Neural progenitor cell (in vitro differentiated cells): ENCODE results near the gene R3HDM1. TPM values are rescaled to one million over a fixed set of nuclear protein-coding genes. Genes with fewer than 3 reads are reported as not detected.

ENCODE experiments used
- DNase-seq: peaks from one replicate; pipeline ENCODE4 v3.0.0-alpha.2; 2016; ENCODE audit warnings: low spot score
- H2AFZ ChIP-seq: fragments of 200-600 bp; sonication (generic); replicated peaks from 2 replicates; pipeline ENCODE4 v1.6.1; 2016; ENCODE audit warnings: antibody characterized with exemption
- H3F3A ChIP-seq: fragments of 200-600 bp; sonication (generic); 2 replicates; pipeline ENCODE4 v1.6.1; 2016; ENCODE audit warnings: antibody characterized with exemption, low read depth
- H3K27ac ChIP-seq: fragments of 200-600 bp; sonication (generic); 2 replicates; pipeline ENCODE4 v1.5.1; 2016; ENCODE audit warnings: mild to moderate bottlenecking
- H3K27me3 ChIP-seq: fragments of 200-600 bp; sonication (generic); 2 replicates; pipeline ENCODE4 v1.6.1; 2016; ENCODE audit warnings: mild to moderate bottlenecking, moderate library complexity
- H3K36me3 ChIP-seq: fragments of 200-600 bp; sonication (generic); 2 replicates; pipeline ENCODE4 v1.5.1; 2016
- H3K4me1 ChIP-seq: fragments of 200-600 bp; sonication (generic); 2 replicates; pipeline ENCODE4 v1.6.1; 2016; ENCODE audit warnings: mixed run types
- H3K4me2 ChIP-seq: fragments of 200-600 bp; sonication (generic); 2 replicates; pipeline ENCODE4 v1.6.1; 2016
- H3K4me3 ChIP-seq: fragments of 200-600 bp; sonication (generic); 2 replicates; pipeline ENCODE4 v1.5.1; 2016
- H3K79me2 ChIP-seq: fragments of 200-600 bp; sonication (generic); 2 replicates; pipeline ENCODE4 v1.6.1; 2016; ENCODE audit warnings: low read depth
- H3K9ac ChIP-seq: fragments of 200-600 bp; sonication (generic); 2 replicates; pipeline ENCODE4 v1.6.1; 2016
- H3K9me3 ChIP-seq: fragments of 200-600 bp; sonication (generic); 2 replicates; pipeline ENCODE4 v1.5.1; 2016; ENCODE audit warnings: low read depth
- H4K20me1 ChIP-seq: fragments of 200-600 bp; sonication (generic); 2 replicates; pipeline ENCODE4 v1.6.1; 2016; ENCODE audit warnings: low read depth
- H3K27ac Mint-ChIP-seq: 3 replicates; pipeline ENCODE4 v1.8.0; 2021; ENCODE audit warnings: mixed read lengths
- H3K27me3 Mint-ChIP-seq: 2 replicates; pipeline ENCODE4 v1.8.0; 2022; ENCODE audit warnings: low read depth, mild to moderate bottlenecking, inconsistent platforms, moderate library complexity, mixed read lengths; ENCODE audit not compliant: insufficient read depth
- H3K36me3 Mint-ChIP-seq: 3 replicates; pipeline ENCODE4 v1.8.0; 2021; ENCODE audit warnings: mixed read lengths
- H3K4me1 Mint-ChIP-seq: 3 replicates; pipeline ENCODE4 v1.8.0; 2021; ENCODE audit warnings: mixed read lengths
- H3K4me3 Mint-ChIP-seq: 3 replicates; pipeline ENCODE4 v1.8.0; 2021; ENCODE audit warnings: mild to moderate bottlenecking, moderate library complexity, mixed read lengths
- H3K9me3 Mint-ChIP-seq: 3 replicates; pipeline ENCODE4 v1.8.0; 2020; ENCODE audit warnings: mixed read lengths
- EZH2 ChIP-seq: fragments of 200-600 bp; sonication (generic); IDR thresholded peaks from 2 replicates; pipeline ENCODE4 v1.6.1; 2017; ENCODE audit warnings: antibody characterized with exemption, mild to moderate bottlenecking, moderate library complexity
- EZH2phosphoT487 ChIP-seq: fragments of 200-600 bp; sonication (generic); IDR thresholded peaks from 2 replicates; pipeline ENCODE4 v1.6.1; 2017; ENCODE audit warnings: antibody characterized with exemption
- total RNA-seq: library from RNA; depleted of rRNA; stranded (reverse); fragments of >200 nt; gene quantifications from 2 replicates; pipeline ENCODE4 v1.2.3, GENCODE V29; 2015; ENCODE audit warnings: low replicate concordance
- TF ChIP-seq, protein P1 (sequence below): fragments of 200-600 bp; sonication (generic); IDR thresholded peaks from 2 replicates; pipeline ENCODE4 v1.5.1; 2017; ENCODE audit warnings: antibody characterized with exemption, mild to moderate bottlenecking

The R3HDM1 gene
- 35.3 and 49.4 TPM in 2 replicates for total RNA-seq

DNA sequence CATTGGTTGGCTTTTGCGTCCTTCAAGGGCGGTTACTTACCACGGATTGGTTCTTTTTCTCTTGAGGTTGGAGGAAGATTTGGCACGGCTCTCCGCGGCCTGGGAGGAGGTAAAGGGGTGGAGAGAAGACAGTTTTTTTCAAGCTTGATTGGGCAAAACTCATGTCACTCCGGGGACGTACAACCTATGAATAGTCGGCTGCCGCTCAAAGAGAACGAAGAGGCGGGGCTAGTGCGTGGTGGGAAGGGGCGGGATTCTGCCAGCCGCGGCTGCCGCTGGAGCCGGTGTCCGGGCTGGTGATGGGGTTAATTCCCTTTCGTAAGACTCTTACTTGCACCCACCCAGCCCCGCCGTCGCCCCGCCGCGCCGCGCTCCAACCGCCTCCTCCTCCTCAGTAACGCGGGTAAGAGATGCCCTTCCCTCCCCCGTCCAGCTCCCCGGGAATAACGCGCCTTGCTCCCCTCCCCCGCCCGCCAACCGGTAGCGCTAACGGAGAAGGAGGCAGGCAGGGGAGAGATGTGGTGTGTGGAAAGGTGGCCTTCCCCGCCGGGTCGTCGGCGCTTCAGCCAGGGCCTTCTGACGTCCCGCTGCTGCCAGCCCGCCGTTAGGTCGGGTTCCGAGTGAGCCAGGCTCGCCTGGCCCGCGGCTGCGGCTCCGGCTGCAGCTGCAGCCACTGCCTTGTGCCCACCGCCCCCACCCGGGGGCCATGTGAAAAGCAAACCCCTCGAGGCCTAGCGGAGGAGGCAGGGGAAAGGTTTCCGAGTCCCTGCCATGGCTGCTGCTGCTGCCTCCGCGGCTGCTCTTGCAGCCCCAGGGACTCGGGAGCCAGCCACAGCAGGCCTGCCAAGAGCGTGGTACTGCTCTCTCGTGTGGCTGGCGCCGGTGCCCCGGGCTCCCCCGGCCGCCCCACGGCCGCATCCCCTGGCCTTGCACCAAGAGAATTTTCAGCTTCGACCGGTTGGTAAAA is at the start of gene R3HDM1:
R3HDM1 (plus strand) TSS at position 254 of the 967 bp plus-strand sequence. CDS start 73,362 bp downstream, outside the sequence.
- Histone ChIP-seq H3K4me1 (peaks cover 8% of the 10 kb centered on the region), H4K20me1 (peaks cover 11% of the 10 kb centered on the region), H2AFZ (peak within 1 kb of the TSS; percentile 94), H3K4me3 (peak within 1 kb of the TSS; percentile 69), H3F3A (peaks cover 8% of the 10 kb centered on the region), H3K4me2 (peak within 1 kb of the TSS; percentile 92), H3K9ac (peak within 1 kb of the TSS; percentile 86), H3K9me3 (no peaks in the 10 kb centered on the region), H3K36me3 (no peaks in the 10 kb centered on the region), H3K79me2 (peaks cover 85% of the 10 kb centered on the region), H3K27ac (peak within 1 kb of the TSS; percentile 90), H3K27me3 (no peaks in the 10 kb centered on the region)
- peak; percentile 99 for DNase-seq
- peak within 1 kb of the TSS; percentile 94 for H3K27ac Mint-ChIP-seq
- no peak for TF ChIP-seq EZH2
- TF ChIP-seq, protein P1, sequence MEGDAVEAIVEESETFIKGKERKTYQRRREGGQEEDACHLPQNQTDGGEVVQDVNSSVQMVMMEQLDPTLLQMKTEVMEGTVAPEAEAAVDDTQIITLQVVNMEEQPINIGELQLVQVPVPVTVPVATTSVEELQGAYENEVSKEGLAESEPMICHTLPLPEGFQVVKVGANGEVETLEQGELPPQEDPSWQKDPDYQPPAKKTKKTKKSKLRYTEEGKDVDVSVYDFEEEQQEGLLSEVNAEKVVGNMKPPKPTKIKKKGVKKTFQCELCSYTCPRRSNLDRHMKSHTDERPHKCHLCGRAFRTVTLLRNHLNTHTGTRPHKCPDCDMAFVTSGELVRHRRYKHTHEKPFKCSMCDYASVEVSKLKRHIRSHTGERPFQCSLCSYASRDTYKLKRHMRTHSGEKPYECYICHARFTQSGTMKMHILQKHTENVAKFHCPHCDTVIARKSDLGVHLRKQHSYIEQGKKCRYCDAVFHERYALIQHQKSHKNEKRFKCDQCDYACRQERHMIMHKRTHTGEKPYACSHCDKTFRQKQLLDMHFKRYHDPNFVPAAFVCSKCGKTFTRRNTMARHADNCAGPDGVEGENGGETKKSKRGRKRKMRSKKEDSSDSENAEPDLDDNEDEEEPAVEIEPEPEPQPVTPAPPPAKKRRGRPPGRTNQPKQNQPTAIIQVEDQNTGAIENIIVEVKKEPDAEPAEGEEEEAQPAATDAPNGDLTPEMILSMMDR: peak; percentile 36
- H3K9me3 Mint-ChIP-seq: peaks cover 16% of the 10 kb centered on the region
- peaks cover 19% of the 10 kb centered on the region for H3K4me1 Mint-ChIP-seq
- peaks cover 26% of the 10 kb centered on the region for H3K36me3 Mint-ChIP-seq
- no peak within 1 kb of the TSS for H3K4me3 Mint-ChIP-seq
- H3K27me3 Mint-ChIP-seq: no peaks in the 10 kb centered on the region

DNA sequence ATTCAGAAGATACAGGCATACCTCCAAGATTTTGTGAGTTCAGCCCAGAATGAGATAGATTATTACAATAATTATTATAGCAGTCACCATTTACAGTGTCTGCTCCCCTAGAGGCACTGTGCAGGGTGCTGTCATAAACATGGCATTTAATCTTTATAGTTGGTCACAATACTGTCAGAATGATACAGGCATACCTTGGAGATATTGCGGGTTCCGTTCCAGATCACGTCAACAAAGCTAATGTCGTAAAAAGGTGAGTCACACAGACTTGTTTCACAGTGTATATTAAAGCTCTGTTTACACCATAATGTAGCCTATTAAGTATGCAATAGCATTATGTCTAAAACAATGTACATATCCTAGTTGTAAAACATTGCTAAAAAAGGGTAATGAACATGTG is 45.8 kb upstream of the R3HDM1 start:
- TF ChIP-seq, protein P1: no peak
- no peak for TF ChIP-seq EZH2phosphoT487
- no peak for TF ChIP-seq EZH2
- no peak overlapping the region for H3K27ac ChIP-seq
- no peak overlapping the region for H2AFZ ChIP-seq
- no peaks in the 10 kb centered on the region for H3K4me1 ChIP-seq
- H3F3A ChIP-seq: no peaks in the 10 kb centered on the region
- no peak overlapping the region for H3K4me3 Mint-ChIP-seq
- peaks cover 6% of the 10 kb centered on the region for H3K36me3 ChIP-seq
- H3K27me3 Mint-ChIP-seq: no peaks in the 10 kb centered on the region
- no peak for DNase-seq
- no peaks in the 10 kb centered on the region for H3K4me1 Mint-ChIP-seq
- no peak overlapping the region for H3K4me2 ChIP-seq
- H3K9ac ChIP-seq: no peak overlapping the region
- no peak overlapping the region for H3K27ac Mint-ChIP-seq
- no peaks in the 10 kb centered on the region for H3K27me3 ChIP-seq
- no peak overlapping the region for H3K4me3 ChIP-seq
- peaks cover 53% of the 10 kb centered on the region for H3K36me3 Mint-ChIP-seq
- H4K20me1 ChIP-seq: no peaks in the 10 kb centered on the region
- H3K9me3 Mint-ChIP-seq: peaks cover 17% of the 10 kb centered on the region
- H3K79me2 ChIP-seq: no peaks in the 10 kb centered on the region
- no peaks in the 10 kb centered on the region for H3K9me3 ChIP-seq

DNA sequence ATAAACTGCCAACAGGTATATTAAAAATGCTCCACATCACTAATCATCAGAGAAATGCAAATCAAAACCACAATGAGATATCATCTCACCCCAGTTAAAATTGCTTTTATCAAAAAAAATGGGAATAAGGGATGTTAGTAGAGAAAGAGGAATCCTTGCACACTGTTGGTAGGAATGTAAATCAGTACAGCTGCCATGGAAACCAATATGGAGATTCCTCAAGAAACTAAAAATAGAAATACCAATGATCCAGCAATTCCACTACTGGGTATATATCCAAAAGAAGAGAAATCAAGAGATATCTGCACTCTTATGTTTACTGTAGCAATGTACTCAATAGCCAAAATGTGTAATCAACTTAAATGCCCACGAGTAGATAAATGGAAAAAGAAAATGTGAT is 40.9 kb upstream of the R3HDM1 start:
- Mint-ChIP-seq H3K4me3 (no peak overlapping the region), H3K9me3 (peaks cover 12% of the 10 kb centered on the region), H3K36me3 (peaks cover 48% of the 10 kb centered on the region), H3K27me3 (no peaks in the 10 kb centered on the region), H3K27ac (no peak overlapping the region), H3K4me1 (no peaks in the 10 kb centered on the region)
- DNase-seq: no peak
- Histone ChIP-seq H3K27ac (no peak overlapping the region), H3K27me3 (no peaks in the 10 kb centered on the region), H4K20me1 (no peaks in the 10 kb centered on the region), H3K4me3 (no peak overlapping the region), H2AFZ (no peak overlapping the region), H3K36me3 (peaks cover under 1% of the 10 kb centered on the region), H3K4me1 (no peaks in the 10 kb centered on the region), H3K79me2 (no peaks in the 10 kb centered on the region), H3K4me2 (no peak overlapping the region), H3K9me3 (no peaks in the 10 kb centered on the region), H3F3A (no peaks in the 10 kb centered on the region), H3K9ac (no peak overlapping the region)
- TF ChIP-seq, protein P1: no peak
- TF ChIP-seq EZH2 (no peak), EZH2phosphoT487 (no peak)
